Measurements from ENCODE around the gene PTPRG.

DNA sequence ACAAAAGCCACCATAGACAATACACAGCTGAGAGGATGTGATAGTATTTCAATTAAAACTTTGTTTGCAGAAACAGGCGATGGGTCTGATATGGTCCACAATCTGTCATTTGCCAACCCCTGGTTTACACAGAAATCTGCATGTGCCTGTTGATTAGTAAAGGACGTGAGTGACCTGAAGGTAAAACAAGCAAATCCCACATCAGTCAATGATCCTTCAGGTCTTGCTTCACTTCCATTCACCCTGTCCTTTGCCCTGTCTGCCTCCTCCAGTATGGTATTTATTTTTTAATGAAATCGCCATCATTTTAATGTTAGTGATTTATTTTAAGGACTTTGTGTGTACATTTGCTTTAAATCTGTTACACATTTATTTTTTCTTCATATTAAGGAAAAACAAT, 645.8 kb downstream of the PTPRG start:
- TF ChIP-seq, protein P1, sequence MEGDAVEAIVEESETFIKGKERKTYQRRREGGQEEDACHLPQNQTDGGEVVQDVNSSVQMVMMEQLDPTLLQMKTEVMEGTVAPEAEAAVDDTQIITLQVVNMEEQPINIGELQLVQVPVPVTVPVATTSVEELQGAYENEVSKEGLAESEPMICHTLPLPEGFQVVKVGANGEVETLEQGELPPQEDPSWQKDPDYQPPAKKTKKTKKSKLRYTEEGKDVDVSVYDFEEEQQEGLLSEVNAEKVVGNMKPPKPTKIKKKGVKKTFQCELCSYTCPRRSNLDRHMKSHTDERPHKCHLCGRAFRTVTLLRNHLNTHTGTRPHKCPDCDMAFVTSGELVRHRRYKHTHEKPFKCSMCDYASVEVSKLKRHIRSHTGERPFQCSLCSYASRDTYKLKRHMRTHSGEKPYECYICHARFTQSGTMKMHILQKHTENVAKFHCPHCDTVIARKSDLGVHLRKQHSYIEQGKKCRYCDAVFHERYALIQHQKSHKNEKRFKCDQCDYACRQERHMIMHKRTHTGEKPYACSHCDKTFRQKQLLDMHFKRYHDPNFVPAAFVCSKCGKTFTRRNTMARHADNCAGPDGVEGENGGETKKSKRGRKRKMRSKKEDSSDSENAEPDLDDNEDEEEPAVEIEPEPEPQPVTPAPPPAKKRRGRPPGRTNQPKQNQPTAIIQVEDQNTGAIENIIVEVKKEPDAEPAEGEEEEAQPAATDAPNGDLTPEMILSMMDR (IDR thresholded peaks at IDR 0.05) = no peak
- TF ChIP-seq EP300 (IDR thresholded peaks at IDR 0.05) (no peak), POLR2AphosphoS5 (IDR thresholded peaks at IDR 0.05) (no peak)

Measured in suprapubic skin (tissue), 4 donors.